SU-DHL-6 (cell line): ENCODE measurements around the gene RCBTB2.

ENCODE experiments used
- H2AFZ ChIP-seq: fragments of 200-600 bp; sonication (generic); 2 replicates; pipeline ENCODE4 v1.6.1; 2014; ENCODE audit warnings: low read depth, mild to moderate bottlenecking, moderate library complexity, mixed read lengths, antibody characterized with exemption, low read length; ENCODE audit not compliant: severe bottlenecking
- H3F3A ChIP-seq: fragments of 200-600 bp; shearing (Covaris generic); 2 replicates; pipeline ENCODE4 v1.6.0; 2016; ENCODE audit warnings: antibody characterized with exemption, mild to moderate bottlenecking; ENCODE audit not compliant: insufficient read depth
- H3K27ac ChIP-seq: fragments of 200-600 bp; sonication (generic); 2 replicates; pipeline ENCODE4 v1.5.1; 2016; ENCODE audit warnings: low read depth, mild to moderate bottlenecking, low read length, moderate library complexity, mixed read lengths
- H3K27me3 ChIP-seq: fragments of 200-600 bp; sonication (generic), shearing (Covaris generic); 2 replicates; pipeline ENCODE4 v1.6.0; 2014; ENCODE audit warnings: mild to moderate bottlenecking, low read length
- H3K36me3 ChIP-seq: fragments of 200-600 bp; sonication (generic); 2 replicates; pipeline ENCODE4 v1.6.1; 2014; ENCODE audit warnings: mild to moderate bottlenecking, low read length, mixed read lengths
- H3K4me2 ChIP-seq: fragments of 300-600, 200-600 bp; shearing (Covaris generic), sonication (generic); 2 replicates; pipeline ENCODE4 v1.6.0; 2014; ENCODE audit warnings: low read length, low read depth, mild to moderate bottlenecking; ENCODE audit not compliant: poor library complexity, severe bottlenecking
- H3K4me3 ChIP-seq: fragments of 200-600 bp; sonication (generic); 2 replicates; pipeline ENCODE4 v1.5.1; 2014; ENCODE audit warnings: antibody characterized with exemption, low read length, mild to moderate bottlenecking, mixed read lengths; ENCODE audit not compliant: insufficient read depth, poor library complexity, severe bottlenecking
- H3K79me2 ChIP-seq: fragments of 200-600 bp; sonication (generic); 2 replicates; pipeline ENCODE4 v1.6.1; 2014; ENCODE audit warnings: mild to moderate bottlenecking, low read length, moderate library complexity; ENCODE audit not compliant: insufficient read depth
- H3K9ac ChIP-seq: fragments of 200-600 bp; sonication (generic); 2 replicates; pipeline ENCODE4 v1.7.0; 2014; ENCODE audit warnings: mild to moderate bottlenecking, low read length
- H3K9me2 ChIP-seq: fragments of 200-600 bp; sonication (generic); replicated peaks from 2 replicates; pipeline ENCODE4 v1.6.1; 2014; ENCODE audit warnings: low read length; ENCODE audit not compliant: insufficient read depth
- H3K9me3 ChIP-seq: fragments of 200-600 bp; sonication (generic); 2 replicates; pipeline ENCODE4 v1.6.1; 2014; ENCODE audit warnings: low read length, mixed read lengths; ENCODE audit not compliant: insufficient read depth
- H4K20me1 ChIP-seq: fragments of 200-600 bp; sonication (generic); 2 replicates; pipeline ENCODE4 v1.6.1; 2014; ENCODE audit warnings: low read depth, mild to moderate bottlenecking, antibody characterized with exemption, low read length, moderate library complexity, mixed read lengths
- EZH2phosphoT487 ChIP-seq: fragments of 200-600 bp; sonication (generic), shearing (Covaris generic); conservative IDR thresholded peaks from 2 replicates; pipeline ENCODE4 v1.6.1; 2018; ENCODE audit warnings: mild to moderate bottlenecking, antibody characterized with exemption, low read length, moderate library complexity, mixed read lengths
- TF ChIP-seq, protein P1 (sequence below): fragments of 200-600 bp; sonication (generic); IDR thresholded peaks from one replicate; pipeline ENCODE4 v1.5.1; 2017; ENCODE audit warnings: antibody characterized with exemption, mild to moderate bottlenecking, low read length, moderate library complexity; ENCODE audit not compliant: insufficient read depth, poor library complexity, severe bottlenecking

RCBTB2 gene

DNA sequence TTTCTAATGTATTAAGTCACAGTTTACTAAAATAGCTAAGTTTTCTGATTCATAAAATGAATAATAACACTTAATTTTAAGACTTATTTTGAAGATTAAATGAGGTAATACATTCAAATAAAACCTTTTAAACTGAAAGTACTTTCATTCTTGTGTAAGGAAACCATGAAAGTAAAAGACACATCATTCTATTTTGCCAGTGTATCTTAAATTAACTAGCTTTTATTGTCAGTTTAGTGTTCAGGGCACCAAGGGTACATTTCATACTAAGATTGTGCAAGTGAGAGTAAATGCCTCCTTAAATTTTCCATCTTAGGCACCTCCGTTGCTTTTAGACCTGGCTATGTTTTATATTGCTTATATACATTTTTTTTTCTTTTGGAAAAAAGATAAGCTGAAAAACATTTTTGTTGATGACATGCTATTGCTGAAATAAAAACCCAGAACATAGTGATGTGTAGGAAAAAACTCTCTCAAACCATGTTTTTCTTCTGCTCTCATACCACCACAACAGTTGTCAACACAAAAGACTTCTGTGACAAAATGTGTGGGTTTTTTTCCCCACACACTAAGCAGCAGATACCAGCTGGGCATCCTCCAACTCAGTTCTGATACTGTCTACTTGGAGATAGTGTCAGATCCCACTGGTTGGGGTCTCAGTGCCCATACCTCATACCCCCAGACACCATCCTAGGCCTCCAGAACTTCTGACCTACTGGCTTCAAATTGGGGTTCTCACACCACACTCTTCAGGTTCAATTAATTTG is 89.3 kb downstream of the RCBTB2 start:
- Histone ChIP-seq H3K4me2 (no peak overlapping the region), H3K27ac (no peak overlapping the region), H3K36me3 (peaks cover 4% of the 10 kb centered on the region; the same call in 1 of the 2 replicates), H3K9me2 (no peaks in the 10 kb centered on the region), H3K4me3 (no peak overlapping the region), H3K9me3 (no peaks in the 10 kb centered on the region), H2AFZ (no peak overlapping the region), H3F3A (peaks cover 4% of the 10 kb centered on the region; the same call in 1 of the 2 replicates), H3K9ac (no peak overlapping the region), H3K79me2 (0 out of 2 replicates have a peak, but pooled peaks cover 3% of the 10 kb centered on the region), H4K20me1 (no peaks in the 10 kb centered on the region), H3K27me3 (no peaks in the 10 kb centered on the region)
- no peak for TF ChIP-seq EZH2phosphoT487
- TF ChIP-seq, protein P1, sequence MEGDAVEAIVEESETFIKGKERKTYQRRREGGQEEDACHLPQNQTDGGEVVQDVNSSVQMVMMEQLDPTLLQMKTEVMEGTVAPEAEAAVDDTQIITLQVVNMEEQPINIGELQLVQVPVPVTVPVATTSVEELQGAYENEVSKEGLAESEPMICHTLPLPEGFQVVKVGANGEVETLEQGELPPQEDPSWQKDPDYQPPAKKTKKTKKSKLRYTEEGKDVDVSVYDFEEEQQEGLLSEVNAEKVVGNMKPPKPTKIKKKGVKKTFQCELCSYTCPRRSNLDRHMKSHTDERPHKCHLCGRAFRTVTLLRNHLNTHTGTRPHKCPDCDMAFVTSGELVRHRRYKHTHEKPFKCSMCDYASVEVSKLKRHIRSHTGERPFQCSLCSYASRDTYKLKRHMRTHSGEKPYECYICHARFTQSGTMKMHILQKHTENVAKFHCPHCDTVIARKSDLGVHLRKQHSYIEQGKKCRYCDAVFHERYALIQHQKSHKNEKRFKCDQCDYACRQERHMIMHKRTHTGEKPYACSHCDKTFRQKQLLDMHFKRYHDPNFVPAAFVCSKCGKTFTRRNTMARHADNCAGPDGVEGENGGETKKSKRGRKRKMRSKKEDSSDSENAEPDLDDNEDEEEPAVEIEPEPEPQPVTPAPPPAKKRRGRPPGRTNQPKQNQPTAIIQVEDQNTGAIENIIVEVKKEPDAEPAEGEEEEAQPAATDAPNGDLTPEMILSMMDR: no peak
